GM12892 (cell line): ENCODE results near the gene LAMA5.

Source experiments
- POLR2AphosphoS5 ChIP-seq: IDR thresholded peaks from 2 replicates; pipeline ENCODE4 v1.6.1; 2011; ENCODE audit warnings: low read depth, low read length, control low read depth
- TAF1 ChIP-seq: IDR thresholded peaks from 2 replicates; pipeline ENCODE4 v1.6.1; 2011; ENCODE audit warnings: low read depth, mild to moderate bottlenecking, control low read depth, low read length, borderline replicate concordance

- TF ChIP-seq POLR2AphosphoS5, result no peak
- no peak for TF ChIP-seq TAF1
Measured at GRCh38 chr20:62357681-62358080, 9.4 kb downstream of the LAMA5 start.
